Motor neuron (in vitro differentiated cells): ENCODE data around the gene KLF4. TPM values are rescaled to one million over a fixed set of nuclear protein-coding genes. Genes with fewer than 3 reads are reported as not detected.

Experiments
- ATAC-seq, 8 experiments: fragments of 200-7000 bp; cut with Tn5 transposase; replicated peaks in 6 of 8; 2 replicates each; pipeline ENCODE4 v1.8.0; 2021; ENCODE audit warnings: mild to moderate bottlenecking in 8 of 8, moderate library complexity in 8 of 8
- H3K27ac ChIP-seq, 2 donors: fragments of 250-450 bp; sonication (Bioruptor Pico); 2 replicates each; pipeline ENCODE4 v1.9.0; 2021; ENCODE audit warnings: antibody characterized with exemption in 2 of 2, mild to moderate bottlenecking in 2 of 2, moderate library complexity in 1 of 2
- H3K4me1 ChIP-seq, 2 donors: fragments of 250-450 bp; sonication (Bioruptor Pico); replicated peaks in 1 of 2; 2 replicates each; pipeline ENCODE4 v1.6.1; 2021; ENCODE audit warnings: antibody characterized with exemption in 2 of 2, mild to moderate bottlenecking in 2 of 2, moderate library complexity in 1 of 2
- H3K4me3 ChIP-seq, 5 donors: fragments of 250-450 bp; sonication (Bioruptor Pico); 2 replicates each; pipeline ENCODE4 v1.9.0; 2021; ENCODE audit warnings: antibody characterized with exemption in 5 of 5, mild to moderate bottlenecking in 5 of 5, moderate library complexity in 4 of 5
- whole genome bisulfite sequencing, 10 experiments: fragments of 450-650 bp; shearing (Covaris generic); methylation state at CpG; one replicate each; pipeline ENCODE4 v1.0.0; 2022; 5-methylcytosine and 5-hydroxymethylcytosine counted together
- in situ Hi-C, 9 experiments: fragments of 400-800 bp; cut with MboI; loops; one replicate each; pipeline ENCODE4 v1.15.0; 2021; ENCODE audit warnings: low sequenced_read_pairs in 9 of 9, low pct_unique_long_range_greater_than_20kb in 2 of 9; ENCODE audit not compliant: unreplicated experiment in 9 of 9
- total RNA-seq, 8 experiments: library from RNA; unstranded; fragments of 300-600 nt; gene quantifications; 2 replicates each; pipeline versions ENCODE4 v1.2.3 to v1.2.4, GENCODE V29; 2022

The KLF4 gene
- 100 to 1,000 TPM in 2 of 8 experiments, 10 to 100 TPM in 2, 1 to 10 TPM in 3, under 1 TPM in 1; 0.29 to 285 (median 10.0) TPM for total RNA-seq

GRCh38 chr9:107489687-107490605 lies at the start of gene KLF4:
Gene KLF4 (minus strand): TSS chr9:107489769. CDS start chr9:107489172, 597 bp downstream.
- Histone ChIP-seq H3K27ac (no peak within 1 kb of the TSS), H3K4me3 (peak within 1 kb of the TSS; percentile 40 to 57 (median 49)), H3K4me1 (peaks cover 3 to 5% of the 10 kb centered on the region in 2 donors)
- in situ Hi-C loops: loop anchor here in 1 of 9 experiments (25.0 kb wide), 1 partner anchor 1072 kb away; no protein-coding TSS in a partner anchor
- 0 to 12% (median 0%) methylated on average over 3 to 11 of the region's 101 CpGs; no CpG with 5 or more reads in 5 of the 10 experiments for WGBS, 10 experiments
- ATAC-seq: peak; percentile 55 to 82 (median 78)

GRCh38 chr9:107536462-107536861 lies 46.9 kb upstream of the KLF4 start:
- Histone ChIP-seq H3K27ac (no peak overlapping the region), H3K4me3 (no peak overlapping the region), H3K4me1 (no peaks in the 10 kb centered on the region)
- WGBS, 10 experiments: 14 to 100% (median 60%) methylated on average over 1 to 3 of the region's 3 CpGs; no CpG with 5 or more reads in 1 of the 10 experiments
- in situ Hi-C loops: loop anchor here in 1 of 9 experiments (25.0 kb wide), 1 partner anchor 101 kb away; no protein-coding TSS in a partner anchor
- no peak for ATAC-seq

- H3K27ac ChIP-seq: no peak overlapping the region
- no peak overlapping the region for H3K4me3 ChIP-seq
- no peaks in the 10 kb centered on the region for H3K4me1 ChIP-seq
- ATAC-seq: no peak
- 71 to 100% (median 95%) methylated on average over 1 to 10 of the region's 14 CpGs for WGBS, 10 experiments
- in situ Hi-C loops: loop anchor here in 1 of 9 experiments (25.0 kb wide), 1 partner anchor 103 kb away; no protein-coding TSS in a partner anchor
These were observed 45.0 kb upstream of the KLF4 start for GRCh38 chr9:107534510-107535078.

GRCh38 chr9:107530679-107531078 lies 41.1 kb upstream of the KLF4 start:
- in situ Hi-C loops: loop anchor here in 1 of 9 experiments (25.0 kb wide), 1 partner anchor 107 kb away; no protein-coding TSS in a partner anchor
- no peak overlapping the region for H3K27ac ChIP-seq
- no peaks in the 10 kb centered on the region for H3K4me1 ChIP-seq
- WGBS, 10 experiments: 80 to 100% (median 100%) methylated on average over 1 of the region's 1 CpG; no CpG with 5 or more reads in 7 of the 10 experiments
- no peak for ATAC-seq
- H3K4me3 ChIP-seq: no peak overlapping the region

- no peak for ATAC-seq
- WGBS, 10 experiments: 57 to 100% (median 94%) methylated on average over 1 to 5 of the region's 6 CpGs; no CpG with 5 or more reads in 2 of the 10 experiments
- Histone ChIP-seq H3K4me1 (no peaks in the 10 kb centered on the region), H3K4me3 (no peak overlapping the region), H3K27ac (no peak overlapping the region)
- in situ Hi-C loops: loop anchor here in 1 of 9 experiments (25.0 kb wide), 1 partner anchor 109 kb away; no protein-coding TSS in a partner anchor
These were observed 39.1 kb upstream of the KLF4 start for GRCh38 chr9:107528686-107529085.

- in situ Hi-C loops: no loop called here
- no peaks in the 10 kb centered on the region for H3K4me1 ChIP-seq
- ATAC-seq: no peak
These were observed 34.0 kb upstream of the KLF4 start for GRCh38 chr9:107523539-107523938.

GRCh38 chr9:107520186-107520585 lies 30.6 kb upstream of the KLF4 start:
- Histone ChIP-seq H3K4me1 (no peaks in the 10 kb centered on the region), H3K4me3 (no peak overlapping the region), H3K27ac (no peak overlapping the region)
- 83 to 100% (median 100%) methylated on average over 1 of the region's 1 CpG; no CpG with 5 or more reads in 7 of the 10 experiments for WGBS, 10 experiments
- in situ Hi-C loops: no loop called here
- no peak for ATAC-seq

More at GRCh38 chr9:107523539-107523938, 34.0 kb upstream of the KLF4 start:
- WGBS, 10 experiments: 80 to 100% (median 92%) methylated on average over 1 to 3 of the region's 6 CpGs; no CpG with 5 or more reads in 6 of the 10 experiments
- H3K27ac ChIP-seq: no peak overlapping the region
- H3K4me3 ChIP-seq: no peak overlapping the region

- Histone ChIP-seq H3K4me3 (no peak overlapping the region), H3K4me1 (no peaks in the 10 kb centered on the region), H3K27ac (no peak overlapping the region)
- peak in 1 of 8 experiments; percentile 69 for ATAC-seq
- 14 to 70% (median 51%) methylated on average over 1 to 4 of the region's 6 CpGs for WGBS, 10 experiments
- in situ Hi-C loops: no loop called here
These were observed 28.7 kb upstream of the KLF4 start for GRCh38 chr9:107518037-107518807.

GRCh38 chr9:107513464-107514100 lies 24.0 kb upstream of the KLF4 start:
- ATAC-seq: no peak
- WGBS, 10 experiments: 29 to 100% (median 86%) methylated on average over 1 to 2 of the region's 2 CpGs; no CpG with 5 or more reads in 1 of the 10 experiments
- in situ Hi-C loops: no loop called here
- H3K4me3 ChIP-seq: no peak overlapping the region
- H3K27ac ChIP-seq: no peak overlapping the region
- no peaks in the 10 kb centered on the region for H3K4me1 ChIP-seq

- H3K4me3 ChIP-seq: no peak overlapping the region
- H3K4me1 ChIP-seq: peaks cover 0 to 5% of the 10 kb centered on the region in 2 donors
- in situ Hi-C loops: no loop called here
- 8 to 92% (median 42%) methylated on average over 1 to 5 of the region's 7 CpGs for WGBS, 10 experiments
- peak; percentile 57 to 98 (median 96) for ATAC-seq
- H3K27ac ChIP-seq: no peak overlapping the region
These were observed 15.3 kb upstream of the KLF4 start for GRCh38 chr9:107504585-107505455.

- Histone ChIP-seq H3K4me3 (no peak overlapping the region), H3K27ac (no peak overlapping the region), H3K4me1 (peaks cover 0 to 5% of the 10 kb centered on the region in 2 donors)
- in situ Hi-C loops: no loop called here
- peak in 3 of 8 experiments; percentile 31 to 89 (median 65) for ATAC-seq
- WGBS, 10 experiments: 0 to 100% (median 88%) methylated on average over 2 to 3 of the region's 3 CpGs; no CpG with 5 or more reads in 1 of the 10 experiments
These were observed 12.9 kb upstream of the KLF4 start for GRCh38 chr9:107502464-107502863.
